ENCODE results near the gene PFDN6. TPM values are rescaled to one million over a fixed set of nuclear protein-coding genes. Genes with fewer than 3 reads are reported as not detected.

The PFDN6 gene
- total RNA-seq, 1 experiment from 2014 or later = 95.7 TPM

- Mint-ChIP-seq H3K9me3 (no peaks in the 10 kb centered on the region), H3K27ac (no peak overlapping the region; the same call in 1 of the 2 replicates), H3K4me3 (no peak overlapping the region), H3K36me3 (peaks cover 4% of the 10 kb centered on the region; the same call in 1 of the 2 replicates), H3K27me3 (ENCODE audit: low read depth) (no peaks in the 10 kb centered on the region), H3K4me1 (no peaks in the 10 kb centered on the region)
- no peak for TF ChIP-seq ATF3 (CRISPR knock-in tag; conservative IDR thresholded peaks at IDR 0.05)
- TF ChIP-seq PRRX2 (CRISPR knock-in tag; IDR thresholded peaks at IDR 0.05) = no peak
- no peak for ATAC-seq
- POLR2A ChIA-PET = no interaction called here
- no peak for DNase-seq (ENCODE audit: low spot score)
- CTCF ChIA-PET = no interaction called here
These were observed 17.0 kb downstream of the PFDN6 start for GRCh38 chr6:33306356-33306755.

GRCh38 chr6:33312361-33313104 is 23.1 kb downstream of the PFDN6 start:
- ChIA-PET CTCF (interaction anchor here (0.9 to 3.7 kb wide), 15 partner anchors 8 to 188 kb away, joined by 3 to 29 read pairs (median 4); partner anchors contain the start of genes B3GALT4, RGL2, RPS18 and VPS52), POLR2A (interaction anchor here (1.0 to 1.5 kb wide), 5 partner anchors 12 to 41 kb away, joined by 3 to 8 read pairs (median 4); partner anchors contain the start of genes B3GALT4, PFDN6, RGL2 and RPS18)
- peak; percentile 60 for ATAC-seq
- Mint-ChIP-seq H3K4me3 (peak overlapping the region; percentile 93), H3K27me3 (ENCODE audit: low read depth) (no peaks in the 10 kb centered on the region; the same call in 1 of the 2 replicates), H3K9me3 (no peaks in the 10 kb centered on the region), H3K36me3 (no peaks in the 10 kb centered on the region), H3K27ac (peak overlapping the region; percentile 93), H3K4me1 (peaks cover 32% of the 10 kb centered on the region)
- DNase-seq (ENCODE audit: low spot score) = peak; percentile 81
- TF ChIP-seq ZNF317 (CRISPR knock-in tag; IDR thresholded peaks at IDR 0.05; ENCODE audit: borderline replicate concordance, low read depth) (no peak), JUN (CRISPR knock-in tag; IDR thresholded peaks at IDR 0.05) (no peak), SP1 (CRISPR knock-in tag; conservative IDR thresholded peaks at IDR 0.05) (peak; percentile 30; the same call in 1 of the 2 replicates), ZNF416 (CRISPR knock-in tag; IDR thresholded peaks at IDR 0.05) (no peak)
- TF ChIP-seq, protein P1, sequence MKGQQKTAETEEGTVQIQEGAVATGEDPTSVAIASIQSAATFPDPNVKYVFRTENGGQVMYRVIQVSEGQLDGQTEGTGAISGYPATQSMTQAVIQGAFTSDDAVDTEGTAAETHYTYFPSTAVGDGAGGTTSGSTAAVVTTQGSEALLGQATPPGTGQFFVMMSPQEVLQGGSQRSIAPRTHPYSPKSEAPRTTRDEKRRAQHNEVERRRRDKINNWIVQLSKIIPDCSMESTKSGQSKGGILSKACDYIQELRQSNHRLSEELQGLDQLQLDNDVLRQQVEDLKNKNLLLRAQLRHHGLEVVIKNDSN (CRISPR knock-in tag; IDR thresholded peaks at IDR 0.05) = peak; percentile 57; the same call in 1 of the 2 replicates
- TF ChIP-seq, protein P2, sequence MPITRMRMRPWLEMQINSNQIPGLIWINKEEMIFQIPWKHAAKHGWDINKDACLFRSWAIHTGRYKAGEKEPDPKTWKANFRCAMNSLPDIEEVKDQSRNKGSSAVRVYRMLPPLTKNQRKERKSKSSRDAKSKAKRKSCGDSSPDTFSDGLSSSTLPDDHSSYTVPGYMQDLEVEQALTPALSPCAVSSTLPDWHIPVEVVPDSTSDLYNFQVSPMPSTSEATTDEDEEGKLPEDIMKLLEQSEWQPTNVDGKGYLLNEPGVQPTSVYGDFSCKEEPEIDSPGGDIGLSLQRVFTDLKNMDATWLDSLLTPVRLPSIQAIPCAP (CRISPR knock-in tag; IDR thresholded peaks at IDR 0.05) = no peak
- TF ChIP-seq, protein P3, sequence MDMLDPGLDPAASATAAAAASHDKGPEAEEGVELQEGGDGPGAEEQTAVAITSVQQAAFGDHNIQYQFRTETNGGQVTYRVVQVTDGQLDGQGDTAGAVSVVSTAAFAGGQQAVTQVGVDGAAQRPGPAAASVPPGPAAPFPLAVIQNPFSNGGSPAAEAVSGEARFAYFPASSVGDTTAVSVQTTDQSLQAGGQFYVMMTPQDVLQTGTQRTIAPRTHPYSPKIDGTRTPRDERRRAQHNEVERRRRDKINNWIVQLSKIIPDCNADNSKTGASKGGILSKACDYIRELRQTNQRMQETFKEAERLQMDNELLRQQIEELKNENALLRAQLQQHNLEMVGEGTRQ (CRISPR knock-in tag; IDR thresholded peaks at IDR 0.05) = peak; percentile 77
- TF ChIP-seq, protein P4, sequence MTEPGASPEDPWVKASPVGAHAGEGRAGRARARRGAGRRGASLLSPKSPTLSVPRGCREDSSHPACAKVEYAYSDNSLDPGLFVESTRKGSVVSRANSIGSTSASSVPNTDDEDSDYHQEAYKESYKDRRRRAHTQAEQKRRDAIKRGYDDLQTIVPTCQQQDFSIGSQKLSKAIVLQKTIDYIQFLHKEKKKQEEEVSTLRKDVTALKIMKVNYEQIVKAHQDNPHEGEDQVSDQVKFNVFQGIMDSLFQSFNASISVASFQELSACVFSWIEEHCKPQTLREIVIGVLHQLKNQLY (CRISPR knock-in tag; IDR thresholded peaks at IDR 0.05) = no peak

DNA sequence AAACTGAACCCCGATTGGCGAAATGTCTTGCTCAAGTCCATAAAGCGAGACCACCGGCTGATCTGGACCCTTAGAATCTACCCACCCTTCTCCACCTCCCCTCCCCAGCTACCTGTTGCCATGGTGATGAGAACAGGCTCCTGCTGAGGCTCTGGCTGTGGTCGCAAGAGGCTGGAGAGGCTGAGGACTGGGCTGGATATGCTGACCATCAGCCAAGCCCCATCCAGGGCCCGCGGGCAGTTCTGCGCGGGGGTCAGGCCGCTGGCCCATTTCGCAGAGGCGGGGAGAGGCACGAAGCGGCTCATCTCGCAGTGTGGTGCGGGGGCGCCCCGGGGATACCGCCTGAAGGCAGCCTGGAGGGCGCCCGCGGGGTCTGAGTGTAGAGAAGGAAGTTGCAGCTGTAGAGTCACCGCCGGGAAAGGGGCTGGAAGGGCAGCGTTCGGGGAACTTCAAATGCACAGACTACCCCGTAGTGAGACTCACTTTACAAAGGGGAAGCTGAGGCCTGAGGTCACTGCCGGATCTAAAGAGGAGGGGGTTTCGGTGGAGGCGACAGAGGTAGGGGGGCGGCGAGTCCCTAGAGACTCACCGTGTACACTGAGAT is 23.8 kb downstream of the PFDN6 start:
- peak; percentile 47 for DNase-seq (ENCODE audit: low spot score)
- ChIA-PET POLR2A (interaction anchor here (0.9 to 1.5 kb wide), 7 partner anchors 10 to 118 kb away, joined by 3 to 8 read pairs (median 4); partner anchors contain the start of genes B3GALT4, RGL2, RPS18 and VPS52), CTCF (interaction anchor here (1.0 to 3.7 kb wide), 10 partner anchors 14 to 189 kb away, joined by 3 to 29 read pairs (median 5); partner anchors contain the start of genes B3GALT4, RGL2, RPS18 and VPS52)
- Mint-ChIP-seq H3K36me3 (no peaks in the 10 kb centered on the region), H3K4me3 (peak overlapping the region; percentile 93), H3K27me3 (ENCODE audit: low read depth) (no peaks in the 10 kb centered on the region; the same call in 1 of the 2 replicates), H3K27ac (peak overlapping the region; percentile 93), H3K4me1 (peaks cover 35% of the 10 kb centered on the region), H3K9me3 (no peaks in the 10 kb centered on the region)
- TF ChIP-seq ELF4 (CRISPR knock-in tag; IDR thresholded peaks at IDR 0.05; ENCODE audit: low read depth) (no peak), ZNF671 (CRISPR knock-in tag; IDR thresholded peaks at IDR 0.05) (no peak), ZNF423 (CRISPR knock-in tag; IDR thresholded peaks at IDR 0.05) (peak; percentile 43; the same call in 1 of the 2 replicates), FOXK1 (CRISPR knock-in tag; IDR thresholded peaks at IDR 0.05) (no peak), GABPB1 (CRISPR knock-in tag; IDR thresholded peaks at IDR 0.05) (peak; percentile 26; the same call in 1 of the 2 replicates), JAZF1 (CRISPR knock-in tag; IDR thresholded peaks at IDR 0.05) (no peak), ZBTB43 (CRISPR knock-in tag; IDR thresholded peaks at IDR 0.05) (no peak)
- TF ChIP-seq, protein P5, sequence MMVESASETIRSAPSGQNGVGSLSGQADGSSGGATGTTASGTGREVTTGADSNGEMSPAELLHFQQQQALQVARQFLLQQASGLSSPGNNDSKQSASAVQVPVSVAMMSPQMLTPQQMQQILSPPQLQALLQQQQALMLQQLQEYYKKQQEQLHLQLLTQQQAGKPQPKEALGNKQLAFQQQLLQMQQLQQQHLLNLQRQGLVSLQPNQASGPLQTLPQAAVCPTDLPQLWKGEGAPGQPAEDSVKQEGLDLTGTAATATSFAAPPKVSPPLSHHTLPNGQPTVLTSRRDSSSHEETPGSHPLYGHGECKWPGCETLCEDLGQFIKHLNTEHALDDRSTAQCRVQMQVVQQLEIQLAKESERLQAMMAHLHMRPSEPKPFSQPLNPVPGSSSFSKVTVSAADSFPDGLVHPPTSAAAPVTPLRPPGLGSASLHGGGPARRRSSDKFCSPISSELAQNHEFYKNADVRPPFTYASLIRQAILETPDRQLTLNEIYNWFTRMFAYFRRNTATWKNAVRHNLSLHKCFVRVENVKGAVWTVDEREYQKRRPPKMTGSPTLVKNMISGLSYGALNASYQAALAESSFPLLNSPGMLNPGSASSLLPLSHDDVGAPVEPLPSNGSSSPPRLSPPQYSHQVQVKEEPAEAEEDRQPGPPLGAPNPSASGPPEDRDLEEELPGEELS (CRISPR knock-in tag; IDR thresholded peaks at IDR 0.05) = peak; percentile 24; the same call in 1 of the 2 replicates
- TF ChIP-seq, protein P3 (CRISPR knock-in tag; IDR thresholded peaks at IDR 0.05) = no peak
- ATAC-seq = no peak; the same call in 1 of the 2 replicates
